ENCODE data around the gene ADCY10. TPM values are rescaled to one million over a fixed set of nuclear protein-coding genes. Genes with fewer than 3 reads are reported as not detected.

The ADCY10 gene
- polyA plus RNA-seq, 1 donor from 2014 or later = 0.09 TPM

- no peaks in the 10 kb centered on the region for H3K79me2 ChIP-seq (replicated peaks; ENCODE audit: insufficient read depth, low read length)
- no peak overlapping the region for H2AFZ ChIP-seq (ENCODE audit: low read depth, low read length)
- H3K9me3 ChIP-seq (ENCODE audit: low read length) = no peaks in the 10 kb centered on the region
- TF ChIP-seq EP300 (conservative IDR thresholded peaks at IDR 0.05; ENCODE audit: poor library complexity, severe bottlenecking) = no peak
- TF ChIP-seq MXI1 (conservative IDR thresholded peaks at IDR 0.05; ENCODE audit: poor library complexity, severe bottlenecking) = no peak
- TF ChIP-seq TAF1 (IDR thresholded peaks at IDR 0.05; ENCODE audit: low read depth) = no peak
- no peak for TF ChIP-seq SMC3 (conservative IDR thresholded peaks at IDR 0.05; ENCODE audit: poor library complexity)
- TF ChIP-seq EZH2 (IDR thresholded peaks at IDR 0.05; ENCODE audit: borderline replicate concordance, insufficient read depth, low read length, poor library complexity, severe bottlenecking) = no peak
- TF ChIP-seq, protein P1, sequence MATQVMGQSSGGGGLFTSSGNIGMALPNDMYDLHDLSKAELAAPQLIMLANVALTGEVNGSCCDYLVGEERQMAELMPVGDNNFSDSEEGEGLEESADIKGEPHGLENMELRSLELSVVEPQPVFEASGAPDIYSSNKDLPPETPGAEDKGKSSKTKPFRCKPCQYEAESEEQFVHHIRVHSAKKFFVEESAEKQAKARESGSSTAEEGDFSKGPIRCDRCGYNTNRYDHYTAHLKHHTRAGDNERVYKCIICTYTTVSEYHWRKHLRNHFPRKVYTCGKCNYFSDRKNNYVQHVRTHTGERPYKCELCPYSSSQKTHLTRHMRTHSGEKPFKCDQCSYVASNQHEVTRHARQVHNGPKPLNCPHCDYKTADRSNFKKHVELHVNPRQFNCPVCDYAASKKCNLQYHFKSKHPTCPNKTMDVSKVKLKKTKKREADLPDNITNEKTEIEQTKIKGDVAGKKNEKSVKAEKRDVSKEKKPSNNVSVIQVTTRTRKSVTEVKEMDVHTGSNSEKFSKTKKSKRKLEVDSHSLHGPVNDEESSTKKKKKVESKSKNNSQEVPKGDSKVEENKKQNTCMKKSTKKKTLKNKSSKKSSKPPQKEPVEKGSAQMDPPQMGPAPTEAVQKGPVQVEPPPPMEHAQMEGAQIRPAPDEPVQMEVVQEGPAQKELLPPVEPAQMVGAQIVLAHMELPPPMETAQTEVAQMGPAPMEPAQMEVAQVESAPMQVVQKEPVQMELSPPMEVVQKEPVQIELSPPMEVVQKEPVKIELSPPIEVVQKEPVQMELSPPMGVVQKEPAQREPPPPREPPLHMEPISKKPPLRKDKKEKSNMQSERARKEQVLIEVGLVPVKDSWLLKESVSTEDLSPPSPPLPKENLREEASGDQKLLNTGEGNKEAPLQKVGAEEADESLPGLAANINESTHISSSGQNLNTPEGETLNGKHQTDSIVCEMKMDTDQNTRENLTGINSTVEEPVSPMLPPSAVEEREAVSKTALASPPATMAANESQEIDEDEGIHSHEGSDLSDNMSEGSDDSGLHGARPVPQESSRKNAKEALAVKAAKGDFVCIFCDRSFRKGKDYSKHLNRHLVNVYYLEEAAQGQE (IDR thresholded peaks at IDR 0.05; ENCODE audit: borderline replicate concordance) = no peak
- TF ChIP-seq RAD21 (conservative IDR thresholded peaks at IDR 0.05) = no peak
- TF ChIP-seq, protein P2, sequence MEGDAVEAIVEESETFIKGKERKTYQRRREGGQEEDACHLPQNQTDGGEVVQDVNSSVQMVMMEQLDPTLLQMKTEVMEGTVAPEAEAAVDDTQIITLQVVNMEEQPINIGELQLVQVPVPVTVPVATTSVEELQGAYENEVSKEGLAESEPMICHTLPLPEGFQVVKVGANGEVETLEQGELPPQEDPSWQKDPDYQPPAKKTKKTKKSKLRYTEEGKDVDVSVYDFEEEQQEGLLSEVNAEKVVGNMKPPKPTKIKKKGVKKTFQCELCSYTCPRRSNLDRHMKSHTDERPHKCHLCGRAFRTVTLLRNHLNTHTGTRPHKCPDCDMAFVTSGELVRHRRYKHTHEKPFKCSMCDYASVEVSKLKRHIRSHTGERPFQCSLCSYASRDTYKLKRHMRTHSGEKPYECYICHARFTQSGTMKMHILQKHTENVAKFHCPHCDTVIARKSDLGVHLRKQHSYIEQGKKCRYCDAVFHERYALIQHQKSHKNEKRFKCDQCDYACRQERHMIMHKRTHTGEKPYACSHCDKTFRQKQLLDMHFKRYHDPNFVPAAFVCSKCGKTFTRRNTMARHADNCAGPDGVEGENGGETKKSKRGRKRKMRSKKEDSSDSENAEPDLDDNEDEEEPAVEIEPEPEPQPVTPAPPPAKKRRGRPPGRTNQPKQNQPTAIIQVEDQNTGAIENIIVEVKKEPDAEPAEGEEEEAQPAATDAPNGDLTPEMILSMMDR (IDR thresholded peaks at IDR 0.05; ENCODE audit: poor library complexity, severe bottlenecking) = no peak
- TF ChIP-seq POLR2AphosphoS5 (IDR thresholded peaks at IDR 0.05) = no peak
- H3K27me3 ChIP-seq (ENCODE audit: insufficient read depth, low read depth, low read length) = no peaks in the 10 kb centered on the region
- no peaks in the 10 kb centered on the region for H3F3A ChIP-seq (ENCODE audit: insufficient read depth, low read length, poor library complexity, severe bottlenecking)
- H3K27ac ChIP-seq (ENCODE audit: low read length) = no peak overlapping the region
- no peaks in the 10 kb centered on the region for H4K20me1 ChIP-seq (ENCODE audit: insufficient read depth)
- H3K9me2 ChIP-seq (ENCODE audit: insufficient read depth, low read length) = no peaks in the 10 kb centered on the region
- H3K9ac ChIP-seq (ENCODE audit: low read length) = no peak overlapping the region
- no peak overlapping the region for H3K4me2 ChIP-seq (ENCODE audit: low read length)
- no peak overlapping the region for H3K4me3 ChIP-seq (ENCODE audit: low read length)
- no peaks in the 10 kb centered on the region for H3K36me3 ChIP-seq (ENCODE audit: insufficient read depth, low read length)
Measured at GRCh38 chr1:167763525-167764220, 150.3 kb downstream of the ADCY10 start.

- no peaks in the 10 kb centered on the region for H3K9me2 ChIP-seq (ENCODE audit: insufficient read depth, low read length)
- no peak overlapping the region for H3K4me2 ChIP-seq (ENCODE audit: low read length)
- H3K4me3 ChIP-seq (ENCODE audit: low read length) = no peak overlapping the region
- no peaks in the 10 kb centered on the region for H4K20me1 ChIP-seq (ENCODE audit: insufficient read depth)
- H3K9me3 ChIP-seq (ENCODE audit: low read length) = no peaks in the 10 kb centered on the region
- H3K27me3 ChIP-seq (ENCODE audit: insufficient read depth, low read depth, low read length) = no peaks in the 10 kb centered on the region
- no peak overlapping the region for H3K9ac ChIP-seq (ENCODE audit: low read length)
- no peaks in the 10 kb centered on the region for H3K79me2 ChIP-seq (replicated peaks; ENCODE audit: insufficient read depth, low read length)
- no peaks in the 10 kb centered on the region for H3K36me3 ChIP-seq (ENCODE audit: insufficient read depth, low read length)
- no peak for TF ChIP-seq TAF1 (IDR thresholded peaks at IDR 0.05; ENCODE audit: low read depth)
- TF ChIP-seq POLR2AphosphoS5 (IDR thresholded peaks at IDR 0.05) = no peak
- no peak for TF ChIP-seq EP300 (conservative IDR thresholded peaks at IDR 0.05; ENCODE audit: poor library complexity, severe bottlenecking)
- no peak for TF ChIP-seq RAD21 (conservative IDR thresholded peaks at IDR 0.05)
- no peak for TF ChIP-seq MXI1 (conservative IDR thresholded peaks at IDR 0.05; ENCODE audit: poor library complexity, severe bottlenecking)
- TF ChIP-seq, protein P2 (IDR thresholded peaks at IDR 0.05; ENCODE audit: poor library complexity, severe bottlenecking) = no peak
- TF ChIP-seq, protein P1 (IDR thresholded peaks at IDR 0.05; ENCODE audit: borderline replicate concordance) = no peak
- no peak for TF ChIP-seq SMC3 (conservative IDR thresholded peaks at IDR 0.05; ENCODE audit: poor library complexity)
- no peak for TF ChIP-seq EZH2 (IDR thresholded peaks at IDR 0.05; ENCODE audit: borderline replicate concordance, insufficient read depth, low read length, poor library complexity, severe bottlenecking)
- no peak overlapping the region for H2AFZ ChIP-seq (ENCODE audit: low read depth, low read length)
- no peaks in the 10 kb centered on the region for H3F3A ChIP-seq (ENCODE audit: insufficient read depth, low read length, poor library complexity, severe bottlenecking)
- no peak overlapping the region for H3K27ac ChIP-seq (ENCODE audit: low read length)
Measured at GRCh38 chr1:167762061-167762746, 151.7 kb downstream of the ADCY10 start.

All from neural cell (in vitro differentiated cells).